ENCODE data around the gene ATG5.
"Not testable (repeated sequence)": the region's sequence is repeated elsewhere in the genome, so short reads cannot be mapped to it uniquely, and the experiment has no call there.

The ATG5 gene

DNA sequence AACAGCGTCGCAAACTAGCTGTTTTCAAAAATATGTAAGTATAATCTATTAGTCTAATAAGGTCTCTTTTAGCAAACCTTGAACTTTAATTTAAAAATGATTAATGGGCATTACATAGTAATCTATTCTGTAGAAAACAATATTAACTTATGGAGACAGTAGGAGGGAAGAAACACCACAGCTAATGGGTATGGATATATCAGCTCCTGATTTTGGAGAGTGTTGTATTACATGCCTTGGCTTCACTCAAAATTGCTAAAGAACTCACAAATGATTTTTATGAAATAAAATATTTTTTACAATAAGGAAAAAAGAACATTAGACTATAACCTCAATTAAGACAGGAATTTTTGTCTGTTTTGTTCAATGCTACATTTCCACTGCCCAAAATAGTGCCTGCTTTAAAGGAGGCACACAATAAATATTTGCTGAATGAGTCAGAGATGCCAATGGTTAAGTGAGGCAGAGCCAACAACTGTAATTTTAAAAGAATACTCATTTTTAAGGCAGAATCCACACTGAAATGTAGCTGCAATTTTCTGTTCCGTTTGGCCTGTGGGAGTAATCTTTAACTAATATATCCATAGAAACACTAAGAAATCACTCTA, 15.7 kb downstream of the ATG5 start:
- DNase-seq (ENCODE audit: low read depth), result no peak

GRCh38 chr6:106308985-106309384, 16.6 kb downstream of the ATG5 start:
- DNase-seq (ENCODE audit: low read depth), result no peak

DNA sequence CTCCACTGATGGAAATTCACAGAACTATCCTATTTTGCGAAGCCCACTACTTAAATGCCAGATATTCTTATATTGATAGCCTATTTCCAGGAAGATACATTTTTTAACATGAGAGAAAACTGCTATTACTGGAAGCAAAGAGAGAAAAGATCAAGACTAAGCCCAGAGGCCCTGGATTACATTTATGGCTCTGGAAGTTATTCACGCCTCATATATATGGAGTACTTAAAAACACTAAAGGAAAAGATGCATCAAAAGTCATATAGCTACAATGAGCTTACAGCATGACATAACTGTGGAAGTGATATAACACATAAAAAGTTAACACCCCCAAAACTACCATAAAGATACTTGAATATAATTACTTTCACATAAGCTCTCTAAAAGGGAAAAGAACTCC, 19.8 kb downstream of the ATG5 start:
- DNase-seq (ENCODE audit: low read depth), result no peak

DNA sequence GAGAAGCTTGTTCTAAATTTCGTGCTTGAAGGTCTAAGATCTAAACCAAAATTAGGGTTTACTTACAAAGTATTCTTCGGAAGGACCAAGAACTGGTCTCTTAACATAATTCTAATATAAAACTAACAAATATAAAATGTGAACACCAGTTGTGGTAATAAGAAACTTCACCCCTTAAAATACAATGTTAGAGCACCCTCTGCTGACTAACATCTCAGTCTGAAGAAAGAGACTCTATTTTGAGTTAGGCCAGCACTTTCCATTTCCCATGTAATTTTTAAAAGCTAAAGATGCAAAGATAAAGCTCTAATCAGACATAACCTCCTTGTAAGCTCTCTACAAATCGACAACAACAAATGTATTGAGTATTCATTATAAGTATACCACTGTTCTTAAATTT, 24.6 kb downstream of the ATG5 start:
- no peak for DNase-seq (ENCODE audit: low read depth)

- no peak for DNase-seq (ENCODE audit: low read depth)
Measured at GRCh38 chr6:106300020-106300780, 25.4 kb downstream of the ATG5 start.

GRCh38 chr6:106293116-106293515, 32.4 kb downstream of the ATG5 start:
- DNase-seq (ENCODE audit: low read depth), result no peak

GRCh38 chr6:106290954-106291353, 34.6 kb downstream of the ATG5 start:
- no peak for DNase-seq (ENCODE audit: low read depth)

DNA sequence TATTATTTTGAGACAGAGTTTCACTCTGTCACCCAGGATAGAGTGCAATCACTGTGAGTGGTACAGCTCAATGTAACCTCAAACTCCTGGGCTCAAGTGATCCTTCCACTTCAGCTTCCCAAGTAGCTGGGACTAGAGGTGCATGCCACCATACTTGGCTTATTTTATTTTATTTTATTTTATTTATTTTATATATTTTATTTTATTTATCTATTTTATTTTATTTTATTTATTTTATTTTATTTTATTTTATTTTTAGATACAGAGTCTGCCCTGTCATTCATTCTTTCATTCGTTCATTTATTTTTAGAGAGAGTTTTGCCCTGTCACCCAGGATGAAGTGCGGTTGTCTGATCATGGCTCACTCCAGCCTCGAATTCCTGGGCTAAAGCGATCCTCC, 35.5 kb downstream of the ATG5 start:
- no peak for DNase-seq (ENCODE audit: low read depth)

GRCh38 chr6:106287215-106287614, 38.3 kb downstream of the ATG5 start:
- no peak for DNase-seq (ENCODE audit: low read depth)

DNA sequence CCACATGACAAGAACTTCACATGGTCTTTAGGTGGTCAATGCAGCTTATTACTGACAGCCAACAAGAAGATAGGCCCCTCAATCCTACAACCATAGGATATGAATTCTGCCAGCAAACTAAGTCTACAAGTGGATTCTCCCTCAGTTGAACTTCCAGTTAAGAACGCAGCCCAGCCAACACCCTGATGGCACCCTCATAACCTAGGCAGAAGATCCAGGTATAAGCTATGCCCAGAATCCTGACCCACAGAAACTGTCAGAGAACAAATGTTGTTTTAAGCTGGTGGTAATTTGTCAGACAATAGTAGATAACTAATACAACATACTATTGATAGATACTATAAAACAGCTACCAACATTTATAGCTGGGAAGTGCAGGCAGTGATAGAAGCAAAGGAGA, 38.8 kb downstream of the ATG5 start:
- DNase-seq (ENCODE audit: low read depth), result no peak

- DNase-seq (ENCODE audit: low read depth), result no peak
Measured at GRCh38 chr6:106283481-106283880, 42.1 kb downstream of the ATG5 start.

DNA sequence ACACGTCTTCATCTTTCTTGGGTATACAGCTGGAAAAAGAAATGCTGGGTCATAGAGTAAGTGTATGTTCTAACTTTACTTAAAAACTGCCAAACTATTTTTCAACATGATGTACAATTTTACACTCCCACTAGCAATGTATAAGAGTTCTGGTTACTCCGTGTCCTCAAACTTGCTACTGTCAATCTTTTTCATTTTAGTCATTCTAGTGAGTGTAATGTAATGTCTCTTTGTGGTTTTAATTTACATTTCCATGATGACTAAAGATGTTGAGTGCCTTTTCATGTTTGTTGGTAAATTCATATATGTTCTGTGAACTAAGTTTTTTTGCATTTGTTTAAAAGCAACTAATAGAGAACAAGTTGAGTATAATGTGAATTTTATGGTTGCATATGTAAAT, 43.9 kb downstream of the ATG5 start:
- no peak for DNase-seq (ENCODE audit: low read depth)

DNA sequence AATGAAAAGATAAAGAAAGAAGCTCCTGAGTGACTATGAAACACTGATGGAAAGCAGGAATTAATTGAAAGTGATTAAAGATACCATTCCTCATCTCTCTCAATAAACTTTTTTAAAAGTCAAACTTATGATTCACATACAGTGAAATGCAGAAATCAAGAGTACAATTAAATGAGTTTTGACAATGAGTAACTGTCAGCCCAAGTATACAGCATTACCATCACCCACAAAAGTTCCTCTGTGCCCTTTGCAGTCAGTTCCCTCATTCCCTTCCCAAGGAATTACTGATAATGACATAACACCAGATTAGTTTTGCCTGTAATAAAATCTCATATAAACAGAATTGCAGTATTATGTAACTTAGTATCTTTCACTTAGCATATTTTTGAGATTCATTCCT, 44.5 kb downstream of the ATG5 start:
- DNase-seq (ENCODE audit: low read depth), result no peak

DNA sequence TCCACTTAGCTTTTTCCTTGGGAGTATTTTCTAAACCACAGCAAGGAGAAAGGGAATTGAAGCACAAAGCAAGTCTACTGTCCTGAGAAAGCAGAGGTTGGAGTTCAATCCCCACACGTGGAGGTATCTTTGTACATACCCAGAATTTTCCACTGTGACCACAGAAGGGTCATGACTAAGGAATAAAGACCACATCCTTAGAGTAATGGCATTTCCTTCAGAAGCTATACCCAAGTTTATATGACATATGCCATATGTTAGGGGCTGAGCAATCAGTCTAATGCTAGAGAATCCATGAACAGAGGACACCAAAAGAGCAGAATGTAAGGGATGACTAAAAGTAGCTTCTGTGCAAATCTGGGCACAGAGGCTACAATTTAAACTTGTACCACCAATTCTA, 46.4 kb downstream of the ATG5 start:
- peak; percentile 55 for DNase-seq (ENCODE audit: low read depth)

- DNase-seq (ENCODE audit: low read depth), result no peak
Measured at GRCh38 chr6:106275692-106276091, 49.9 kb downstream of the ATG5 start.

DNA sequence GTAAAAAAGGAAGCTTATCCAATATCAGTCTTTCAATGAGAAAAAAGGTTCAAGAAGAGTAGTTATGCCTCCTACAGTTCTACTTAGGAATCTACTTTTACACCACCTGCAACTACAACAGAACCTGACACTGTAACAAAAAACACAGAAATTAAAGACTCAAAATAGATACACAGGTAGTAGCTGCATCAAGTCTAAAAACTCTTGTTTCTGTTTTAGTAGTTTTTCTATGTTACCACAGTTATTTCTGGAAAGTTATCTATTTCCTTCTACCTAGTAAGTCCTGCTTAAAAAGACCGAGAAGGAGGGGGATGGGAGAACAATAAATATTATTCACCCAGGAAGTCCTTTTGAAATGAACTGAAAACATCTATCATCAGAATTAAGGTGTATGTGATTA, 52.5 kb downstream of the ATG5 start:
- DNase-seq (ENCODE audit: low read depth), result no peak

GRCh38 chr6:106272287-106272686, 53.3 kb downstream of the ATG5 start:
- no peak for DNase-seq (ENCODE audit: low read depth)

DNA sequence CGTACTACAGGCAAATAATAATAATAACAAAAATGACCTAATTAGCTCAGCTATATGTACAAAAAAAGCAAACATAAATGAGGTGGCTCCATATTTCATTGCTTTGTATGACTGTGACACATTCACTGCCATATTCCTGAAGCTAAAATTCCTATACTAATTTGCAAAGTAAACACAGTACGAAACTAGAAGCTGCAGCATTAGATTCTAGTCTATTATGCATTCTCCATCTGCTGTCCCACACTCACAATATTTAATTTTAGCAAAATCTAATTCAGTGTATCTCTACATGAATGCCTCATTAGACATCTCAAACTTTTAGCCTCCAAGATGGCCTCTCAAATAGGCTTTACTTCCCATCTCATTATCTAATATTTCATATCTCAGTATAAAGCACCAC, 55.1 kb downstream of the ATG5 start:
- DNase-seq (ENCODE audit: low read depth), result no peak

DNA sequence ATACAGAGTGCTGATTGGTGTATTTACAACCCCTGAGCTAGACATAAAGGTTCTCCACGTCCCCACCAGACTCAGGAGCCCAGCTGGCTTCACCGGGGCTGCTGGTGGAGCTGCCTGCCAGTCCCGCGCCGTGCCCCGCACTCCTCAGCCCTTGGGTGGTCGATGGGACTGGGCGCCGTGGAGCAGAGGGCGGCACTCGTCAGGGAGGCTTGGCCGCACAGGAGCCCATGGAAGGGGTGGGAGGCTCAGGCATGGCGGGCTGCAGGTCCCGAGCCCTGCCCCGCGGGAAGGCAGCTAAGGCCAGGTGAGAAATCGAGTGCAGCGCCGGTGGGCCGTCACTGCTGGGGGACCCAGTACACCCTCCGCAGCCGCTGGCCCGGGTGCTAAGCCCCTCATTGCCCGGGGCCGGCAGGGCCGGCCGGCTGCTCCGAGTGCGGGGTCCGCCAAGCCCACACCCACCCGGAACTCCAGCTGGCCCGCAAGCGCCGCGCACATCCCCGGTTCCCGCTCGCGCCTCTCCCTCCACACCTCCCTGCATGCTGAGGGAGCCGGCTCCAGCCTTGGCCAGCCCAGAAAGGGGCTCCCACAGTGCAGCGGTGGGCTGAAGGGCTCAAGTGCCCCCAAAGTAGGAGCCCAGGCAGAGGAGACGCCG, 56.2 kb downstream of the ATG5 start:
- DNase-seq (ENCODE audit: low read depth), result not testable (repeated sequence)

GRCh38 chr6:106268500-106268899, 57.1 kb downstream of the ATG5 start:
- DNase-seq (ENCODE audit: low read depth), result not testable (repeated sequence)

- DNase-seq (ENCODE audit: low read depth), result not testable (repeated sequence)
Measured at GRCh38 chr6:106264433-106264832, 61.1 kb downstream of the ATG5 start.

DNA sequence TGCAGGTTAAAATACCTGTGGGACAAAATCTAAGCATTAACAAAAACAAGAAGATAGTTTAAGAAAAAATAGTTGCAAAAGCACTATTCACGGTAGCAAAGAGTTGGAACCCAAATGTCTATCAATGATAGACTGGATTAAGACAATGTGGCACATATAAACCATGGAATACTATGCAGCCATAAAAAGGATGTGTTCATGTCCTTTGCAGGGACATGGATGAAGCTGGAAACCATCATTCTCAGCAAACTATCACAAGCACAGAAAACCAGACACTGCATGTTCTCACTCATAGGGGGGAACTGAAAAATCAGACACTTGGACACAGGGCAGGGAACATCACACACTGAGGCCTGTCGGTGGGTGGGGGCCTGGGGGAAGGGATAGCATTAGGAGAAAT, 65.8 kb downstream of the ATG5 start:
- DNase-seq (ENCODE audit: low read depth), result not testable (repeated sequence)

GRCh38 chr6:106258726-106259125, 66.8 kb downstream of the ATG5 start:
- DNase-seq (ENCODE audit: low read depth), result no peak
